NCI-H1092 treated with DMSO at 0.1 percent for 48 hours (cell line): ENCODE results near the gene ARHGAP6.
"Not testable (repeated sequence)": the region's sequence is repeated elsewhere in the genome, so short reads cannot be mapped to it uniquely, and the experiment has no call there.

Source experiments
- DNase-seq: peaks from one replicate; lab custom pipeline; 2025; lab: John Stamatoyannopoulos, UW

Gene ARHGAP6

DNA sequence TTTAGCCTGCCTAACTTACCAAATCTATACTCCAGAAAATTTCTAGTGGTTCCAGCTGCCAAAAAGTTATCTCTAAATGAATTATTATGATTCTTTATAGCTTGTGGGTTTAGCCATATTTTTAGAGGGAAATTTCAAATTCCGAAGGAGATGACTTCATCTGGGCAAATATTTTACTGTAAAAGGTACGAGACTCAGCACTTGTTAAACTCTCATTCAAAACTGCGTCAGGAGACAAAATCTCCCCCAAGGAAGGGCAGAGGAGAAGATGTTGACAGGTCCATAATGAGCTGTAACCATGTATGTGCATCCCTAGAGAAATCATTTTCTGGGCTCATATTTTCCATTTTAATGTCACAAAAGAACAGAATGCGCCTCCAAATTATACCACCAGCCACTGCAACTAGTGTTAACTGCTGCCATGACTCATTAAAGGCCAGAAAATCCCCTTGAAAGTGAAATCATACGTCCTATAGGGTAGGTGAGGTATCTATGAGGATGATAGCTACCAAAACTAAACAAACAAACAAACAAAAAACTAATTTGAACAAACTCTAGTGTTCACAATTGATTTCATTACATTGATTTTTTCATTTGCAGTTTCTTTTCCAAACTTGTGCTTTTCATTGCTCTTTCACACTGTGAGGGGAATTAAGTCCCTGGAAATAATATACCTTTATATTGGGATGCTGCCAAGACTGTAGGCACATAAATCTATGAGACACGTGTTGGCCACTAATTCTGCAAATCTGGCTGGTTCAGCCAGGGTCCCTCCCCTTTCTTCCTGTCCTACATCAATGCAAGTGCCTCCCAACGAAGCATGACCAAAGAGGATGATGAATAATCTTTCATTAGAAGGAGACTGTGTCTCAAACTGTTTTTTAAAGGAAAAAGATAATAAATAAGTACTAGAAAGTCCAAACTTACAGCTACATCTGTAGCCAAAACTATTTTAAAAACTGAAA is 85.8 kb downstream of the ARHGAP6 start:
- DNase-seq, result no peak

DNA sequence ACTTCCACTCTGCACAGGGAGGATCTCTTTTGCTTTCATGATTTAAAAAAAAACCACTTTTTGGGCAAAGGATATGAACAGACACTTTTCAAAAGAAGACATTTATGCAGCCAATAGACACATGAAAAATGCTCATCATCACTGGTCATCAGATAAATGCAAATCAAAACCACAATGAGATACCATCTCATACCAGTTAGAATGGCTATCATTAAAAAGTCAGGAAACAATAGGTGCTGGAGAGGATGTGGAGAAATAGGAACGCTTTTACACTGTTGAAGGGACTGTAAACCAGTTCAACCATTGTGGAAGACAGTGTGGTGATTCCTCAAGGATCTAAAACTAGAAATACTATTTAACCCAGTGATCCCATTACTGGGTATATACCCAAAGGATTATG is 87.4 kb downstream of the ARHGAP6 start:
- DNase-seq, result not testable (repeated sequence)

DNA sequence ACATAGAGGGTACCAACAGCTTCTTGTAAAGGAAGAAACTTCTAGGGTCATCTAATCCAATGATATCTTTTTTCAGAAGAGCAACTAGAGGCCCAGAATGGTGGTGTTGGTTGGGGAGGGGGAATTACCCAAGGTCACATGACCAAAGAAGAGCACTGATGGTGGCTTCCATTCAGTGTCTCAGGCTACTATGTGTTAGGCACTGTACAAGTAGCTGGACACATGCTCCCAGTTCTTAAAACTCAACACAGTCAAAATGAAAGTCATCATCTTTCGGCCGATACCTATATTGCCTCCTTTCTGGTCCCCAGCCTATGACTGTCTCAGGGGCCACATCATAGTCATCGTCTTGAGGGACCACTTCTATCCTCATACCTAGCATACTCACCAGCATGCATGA is 88.1 kb downstream of the ARHGAP6 start:
- DNase-seq, result no peak

DNA sequence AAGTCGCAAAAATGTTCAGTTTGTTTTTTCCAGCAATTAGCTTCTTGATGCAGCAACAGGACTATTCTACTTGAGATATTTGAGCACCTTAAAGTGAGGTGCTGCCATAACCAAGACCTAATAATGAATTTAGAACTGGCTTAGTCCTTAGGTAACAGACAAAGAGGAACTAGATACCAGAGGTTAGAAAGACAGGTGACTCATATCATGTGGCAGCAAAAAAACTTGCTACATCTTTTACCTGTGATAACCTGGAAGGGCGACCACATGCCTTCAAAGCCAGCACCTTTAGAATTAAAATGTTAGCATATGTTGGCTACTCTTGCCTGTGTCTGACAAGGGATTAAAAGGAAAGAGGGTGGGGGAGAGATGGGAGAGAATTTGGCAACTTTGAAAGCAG is 90.4 kb downstream of the ARHGAP6 start:
- DNase-seq, result no peak

GRCh38 chrX:11567528-11568220 is 98.0 kb downstream of the ARHGAP6 start:
- no peak for DNase-seq

- no peak for DNase-seq
These were observed 98.9 kb downstream of the ARHGAP6 start for GRCh38 chrX:11566789-11567188.

- DNase-seq, result no peak
These were observed 99.5 kb downstream of the ARHGAP6 start for GRCh38 chrX:11566173-11566572.

GRCh38 chrX:11564546-11564945 is 101.2 kb downstream of the ARHGAP6 start:
- no peak for DNase-seq

DNA sequence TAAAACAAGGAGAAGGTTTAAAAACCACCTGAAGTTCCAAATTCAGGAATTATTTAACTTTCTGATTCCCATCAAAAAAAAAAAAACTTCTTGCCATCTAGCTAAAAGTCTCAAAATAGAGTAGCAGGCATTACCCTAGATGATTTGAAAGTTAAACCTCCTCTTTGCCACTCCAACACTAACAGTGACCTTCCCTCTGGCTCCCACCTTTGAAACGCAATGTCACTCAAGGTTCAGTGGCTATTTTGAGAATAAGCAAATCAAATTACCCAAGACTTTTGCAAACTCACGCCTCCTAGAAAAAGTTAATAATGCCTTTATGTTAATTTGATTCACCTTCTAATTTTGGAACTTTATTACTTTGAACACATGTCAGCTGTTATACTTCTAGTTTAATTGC is 103.2 kb downstream of the ARHGAP6 start:
- no peak for DNase-seq

DNA sequence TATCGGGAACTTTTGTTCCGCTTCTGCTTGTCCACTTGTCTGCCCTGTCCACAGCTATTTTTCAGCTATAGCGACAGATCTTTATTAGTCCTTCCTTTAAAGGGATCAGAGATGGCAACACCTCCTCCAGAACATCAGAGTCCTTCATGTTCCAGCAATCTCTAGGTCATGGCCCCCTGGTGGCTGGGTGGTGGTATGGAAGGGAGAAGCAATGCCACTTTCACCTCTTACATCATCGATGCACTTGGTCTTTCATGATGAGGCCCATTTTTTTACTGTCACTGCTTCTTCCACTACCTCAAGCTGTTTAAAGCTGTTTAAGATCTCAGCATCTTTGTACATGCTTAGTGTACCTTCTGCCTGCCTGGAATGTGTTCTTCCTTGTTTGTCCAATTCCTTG is 106.7 kb downstream of the ARHGAP6 start:
- DNase-seq, result no peak

GRCh38 chrX:11557120-11557519 is 108.6 kb downstream of the ARHGAP6 start:
- DNase-seq, result no peak

DNA sequence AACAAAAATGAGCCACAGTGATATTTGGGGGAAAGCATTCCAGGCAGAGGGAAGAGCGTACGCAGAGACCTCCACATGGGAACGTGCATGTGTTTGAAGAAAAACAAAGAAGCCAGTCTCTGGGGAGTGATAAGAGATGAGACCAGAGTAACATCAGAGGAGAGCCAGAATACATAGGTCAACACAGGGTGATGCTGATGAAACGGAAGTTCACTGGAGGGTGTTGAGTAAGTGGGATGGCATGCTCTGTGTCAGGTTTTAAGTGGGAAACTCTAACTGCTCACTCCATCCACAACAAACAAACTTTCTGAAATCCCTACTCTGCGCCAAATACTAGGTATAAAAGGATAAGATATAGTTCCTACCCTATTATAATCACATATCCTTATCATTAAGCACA is 110.0 kb downstream of the ARHGAP6 start:
- no peak for DNase-seq

- no peak for DNase-seq
These were observed 112.1 kb downstream of the ARHGAP6 start for GRCh38 chrX:11553594-11553993.

GRCh38 chrX:11551151-11551550 is 114.6 kb downstream of the ARHGAP6 start:
- no peak for DNase-seq

DNA sequence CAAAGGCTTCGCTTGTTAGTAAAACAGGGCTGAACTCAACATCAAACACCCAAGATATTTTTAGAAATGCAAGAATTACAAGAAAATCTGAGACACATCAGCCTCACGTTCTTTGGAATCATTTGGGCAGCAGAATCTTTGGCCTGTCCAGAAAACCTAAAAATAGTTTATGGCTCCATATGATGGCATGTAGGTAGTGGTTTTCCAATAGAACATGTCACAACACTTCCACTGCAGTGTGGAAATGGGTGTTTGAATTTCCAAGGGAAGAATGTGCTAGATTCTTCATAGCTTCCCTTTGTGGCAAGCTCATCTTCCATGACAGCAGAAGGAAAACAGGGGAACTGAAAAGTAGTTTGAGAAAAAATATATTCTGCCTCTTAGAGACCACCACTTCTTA is 118.8 kb downstream of the ARHGAP6 start:
- no peak for DNase-seq

GRCh38 chrX:11543249-11543648 is 122.5 kb downstream of the ARHGAP6 start:
- no peak for DNase-seq

GRCh38 chrX:11541510-11541909 is 124.2 kb downstream of the ARHGAP6 start:
- no peak for DNase-seq

DNA sequence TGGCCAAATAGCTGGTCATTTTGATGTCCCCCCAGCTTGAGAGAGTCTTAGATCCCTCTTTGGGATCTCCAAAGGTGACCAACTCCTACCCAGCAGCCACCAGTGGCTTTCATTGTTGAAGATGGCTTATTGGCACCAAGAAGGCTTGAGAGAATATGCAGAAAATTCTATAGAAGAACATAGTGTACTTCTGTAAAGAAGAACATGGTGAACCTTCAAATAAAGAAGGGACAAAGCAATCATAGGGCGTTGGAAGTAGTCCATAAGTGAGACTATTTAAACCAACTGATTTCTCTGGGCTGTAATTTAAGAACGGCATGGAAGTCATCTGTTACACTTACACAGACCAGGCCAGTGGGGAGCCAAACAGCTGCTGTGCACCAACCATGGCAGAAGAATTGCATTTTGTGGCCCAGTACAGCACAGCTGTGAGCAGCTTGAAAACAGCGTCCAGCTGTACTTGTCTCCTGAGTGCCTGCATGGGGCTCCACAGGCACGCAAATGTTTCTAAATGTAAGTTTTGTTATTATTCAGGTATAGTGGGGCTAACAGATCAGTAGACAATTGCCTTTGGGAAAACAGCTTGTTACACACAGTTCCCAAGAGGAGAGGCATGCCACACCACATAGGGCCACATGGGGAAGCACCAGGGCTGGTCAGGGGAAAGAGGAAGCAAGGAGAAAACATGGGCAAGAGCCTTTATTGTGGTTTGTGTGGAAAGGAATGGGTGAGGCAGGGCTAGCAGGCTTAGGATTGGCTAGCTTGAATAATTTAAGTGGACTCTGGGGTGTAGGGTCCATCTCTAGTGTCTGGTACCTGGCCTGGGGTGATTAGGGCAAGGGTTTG is 125.0 kb downstream of the ARHGAP6 start:
- no peak for DNase-seq

DNA sequence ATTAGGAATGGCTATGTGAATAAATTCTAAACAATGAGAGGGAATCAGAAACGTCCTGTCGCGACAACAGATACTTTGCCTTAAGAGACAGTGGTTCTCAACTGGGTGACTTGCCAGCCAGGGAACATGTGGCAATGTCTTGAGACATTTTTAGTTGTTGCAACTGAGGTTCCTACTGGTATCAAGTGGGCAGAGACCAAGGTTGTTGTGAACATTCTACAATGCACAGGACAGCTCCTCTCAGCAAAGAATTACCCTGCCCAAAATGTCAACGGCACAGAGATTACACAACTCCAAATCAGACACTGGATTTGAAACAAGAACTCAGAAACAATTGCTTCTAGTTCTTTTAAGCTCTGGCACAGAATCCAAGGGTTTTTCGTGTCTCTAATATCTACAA is 128.6 kb downstream of the ARHGAP6 start:
- no peak for DNase-seq

GRCh38 chrX:11535156-11535919 is 130.4 kb downstream of the ARHGAP6 start:
- DNase-seq, result no peak

- peak; percentile 91 for DNase-seq
These were observed 132.5 kb downstream of the ARHGAP6 start for GRCh38 chrX:11533199-11533651.
